H1 (cell line): ENCODE data around the gene ANKDD1A.

ENCODE experiments used
- BCL11A ChIP-seq, 2 experiments: IDR thresholded peaks; one replicate each; pipeline ENCODE4 v1.6.1; 2011; ENCODE audit warnings: low read depth in 2 of 2, low read length in 2 of 2, mild to moderate bottlenecking in 2 of 2
- CHD2 ChIP-seq: IDR thresholded peaks from 2 replicates; pipeline ENCODE4 v1.6.1; 2012; ENCODE audit warnings: low read length, improper control_type of control experiment
- EGR1 ChIP-seq: IDR thresholded peaks from 2 replicates; pipeline ENCODE4 v1.6.1; 2011; ENCODE audit warnings: low read depth, low read length, borderline replicate concordance
- EZH2 ChIP-seq: fragments of 200-600 bp; sonication (generic); IDR thresholded peaks from 2 replicates; pipeline ENCODE4 v1.7.1; 2012; ENCODE audit warnings: low read depth, mild to moderate bottlenecking, moderate library complexity, low read length, inconsistent platforms; ENCODE audit not compliant: severe bottlenecking
- FOSL1 ChIP-seq: IDR thresholded peaks from 2 replicates; pipeline ENCODE4 v1.6.1; 2011; ENCODE audit warnings: mild to moderate bottlenecking, low read depth, low read length, moderate library complexity; ENCODE audit not compliant: insufficient read depth
- POLR2A ChIP-seq, 2 experiments: IDR thresholded peaks; 1 replicate in 1 of 2; 2 replicates in 1 of 2; pipeline ENCODE4 v1.6.1; 2011; ENCODE audit warnings: low read depth in 2 of 2, low read length in 2 of 2, mild to moderate bottlenecking in 2 of 2; ENCODE audit errors: control extremely low read depth in 1 of 2
- POLR2AphosphoS5 ChIP-seq: IDR thresholded peaks from 2 replicates; pipeline ENCODE4 v1.6.1; 2011; ENCODE audit warnings: low read depth, low read length
- RAD21 ChIP-seq, 2 experiments: IDR thresholded peaks in 1 of 2; conservative IDR thresholded peaks in 1 of 2; 2 replicates each; pipeline ENCODE4 v1.6.1; 2011; ENCODE audit warnings: low read depth in 2 of 2, low read length in 2 of 2, improper control_type of control experiment in 1 of 2, inconsistent platforms in 1 of 2, mild to moderate bottlenecking in 1 of 2, moderate library complexity in 1 of 2
- TF ChIP-seq, protein P1 (sequence below), 3 experiments: IDR thresholded peaks; 1 replicate in 2 of 3; 2 replicates in 1 of 3; pipeline versions ENCODE4 v1.5.1 to v1.6.1; 2011; ENCODE audit warnings: low read length in 3 of 3, mild to moderate bottlenecking in 3 of 3, inconsistent platforms in 2 of 3, low read depth in 1 of 3, moderate library complexity in 1 of 3; ENCODE audit not compliant: insufficient read depth in 1 of 3; ENCODE audit errors: control extremely low read depth in 1 of 3
- TF ChIP-seq, protein P2 (sequence below): IDR thresholded peaks from 2 replicates; pipeline ENCODE4 v1.6.1; 2012; ENCODE audit warnings: low read length, inconsistent platforms

DNA sequence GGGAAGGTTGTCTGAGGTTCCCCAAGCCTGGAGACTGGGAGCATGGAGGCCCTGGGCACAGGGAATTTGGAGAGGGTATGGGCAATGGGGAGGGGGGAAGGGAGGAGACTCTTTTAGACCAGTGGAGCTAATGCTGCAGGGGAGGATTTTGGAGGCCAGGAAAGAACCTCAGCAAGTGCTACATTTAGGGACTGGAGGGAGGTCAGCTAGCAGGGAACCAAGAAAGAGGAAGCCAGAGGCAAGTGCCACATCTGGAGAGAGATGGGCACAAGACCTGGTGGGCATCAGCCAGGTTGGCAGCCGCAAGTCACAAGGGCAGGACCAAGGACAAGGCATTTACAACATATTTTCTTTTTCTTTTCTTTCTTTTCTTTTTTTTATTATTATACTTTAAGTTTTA lies 49.3 kb upstream of the ANKDD1A start:
- TF ChIP-seq EGR1, result no peak
- TF ChIP-seq BCL11A (IDR thresholded peaks at IDR 0.05; ENCODE audit: low read depth in 2 of 2, low read length in 2 of 2), result no peak
- TF ChIP-seq, protein P1, sequence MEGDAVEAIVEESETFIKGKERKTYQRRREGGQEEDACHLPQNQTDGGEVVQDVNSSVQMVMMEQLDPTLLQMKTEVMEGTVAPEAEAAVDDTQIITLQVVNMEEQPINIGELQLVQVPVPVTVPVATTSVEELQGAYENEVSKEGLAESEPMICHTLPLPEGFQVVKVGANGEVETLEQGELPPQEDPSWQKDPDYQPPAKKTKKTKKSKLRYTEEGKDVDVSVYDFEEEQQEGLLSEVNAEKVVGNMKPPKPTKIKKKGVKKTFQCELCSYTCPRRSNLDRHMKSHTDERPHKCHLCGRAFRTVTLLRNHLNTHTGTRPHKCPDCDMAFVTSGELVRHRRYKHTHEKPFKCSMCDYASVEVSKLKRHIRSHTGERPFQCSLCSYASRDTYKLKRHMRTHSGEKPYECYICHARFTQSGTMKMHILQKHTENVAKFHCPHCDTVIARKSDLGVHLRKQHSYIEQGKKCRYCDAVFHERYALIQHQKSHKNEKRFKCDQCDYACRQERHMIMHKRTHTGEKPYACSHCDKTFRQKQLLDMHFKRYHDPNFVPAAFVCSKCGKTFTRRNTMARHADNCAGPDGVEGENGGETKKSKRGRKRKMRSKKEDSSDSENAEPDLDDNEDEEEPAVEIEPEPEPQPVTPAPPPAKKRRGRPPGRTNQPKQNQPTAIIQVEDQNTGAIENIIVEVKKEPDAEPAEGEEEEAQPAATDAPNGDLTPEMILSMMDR (IDR thresholded peaks at IDR 0.05; ENCODE audit: control extremely low read depth in 1 of 3, insufficient read depth in 1 of 3, low read depth in 1 of 3, low read length in 3 of 3), result no peak
- no peak for TF ChIP-seq FOSL1
- TF ChIP-seq POLR2AphosphoS5, result no peak
- no peak for TF ChIP-seq RAD21 (IDR thresholded peaks at IDR 0.05 in 1 of 2, conservative IDR thresholded peaks at IDR 0.05 in 1 of 2; ENCODE audit: low read depth in 2 of 2, low read length in 2 of 2)
- TF ChIP-seq, protein P2, sequence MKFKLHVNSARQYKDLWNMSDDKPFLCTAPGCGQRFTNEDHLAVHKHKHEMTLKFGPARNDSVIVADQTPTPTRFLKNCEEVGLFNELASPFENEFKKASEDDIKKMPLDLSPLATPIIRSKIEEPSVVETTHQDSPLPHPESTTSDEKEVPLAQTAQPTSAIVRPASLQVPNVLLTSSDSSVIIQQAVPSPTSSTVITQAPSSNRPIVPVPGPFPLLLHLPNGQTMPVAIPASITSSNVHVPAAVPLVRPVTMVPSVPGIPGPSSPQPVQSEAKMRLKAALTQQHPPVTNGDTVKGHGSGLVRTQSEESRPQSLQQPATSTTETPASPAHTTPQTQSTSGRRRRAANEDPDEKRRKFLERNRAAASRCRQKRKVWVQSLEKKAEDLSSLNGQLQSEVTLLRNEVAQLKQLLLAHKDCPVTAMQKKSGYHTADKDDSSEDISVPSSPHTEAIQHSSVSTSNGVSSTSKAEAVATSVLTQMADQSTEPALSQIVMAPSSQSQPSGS, result no peak
- TF ChIP-seq POLR2A (IDR thresholded peaks at IDR 0.05; ENCODE audit: control extremely low read depth in 1 of 2, low read depth in 2 of 2, low read length in 2 of 2), result no peak
- no peak for TF ChIP-seq EZH2
- TF ChIP-seq CHD2, result no peak
